PFSK-1 (cell line): ENCODE results near the gene CYREN.

Source experiments
- FOXP2 ChIP-seq: optimal IDR thresholded peaks from 2 replicates; pipeline ENCODE3; 2011; ENCODE audit warnings: borderline replicate concordance, control low read depth, inconsistent platforms; ENCODE audit not compliant: insufficient read depth; ENCODE audit errors: extremely low read length, extremely low read depth
- POLR2AphosphoS5 ChIP-seq: IDR thresholded peaks from 2 replicates; pipeline ENCODE4 v1.6.1; 2012; ENCODE audit warnings: low read depth, mild to moderate bottlenecking, control low read depth, low read length, moderate library complexity
- SIN3A ChIP-seq: IDR thresholded peaks from 2 replicates; pipeline ENCODE4 v1.6.1; 2012; ENCODE audit warnings: mild to moderate bottlenecking, low read length, moderate library complexity, borderline replicate concordance; ENCODE audit not compliant: insufficient read depth
- TAF1 ChIP-seq: IDR thresholded peaks from 2 replicates; pipeline ENCODE4 v1.6.1; 2012; ENCODE audit warnings: low read length, control low read depth, borderline replicate concordance; ENCODE audit not compliant: insufficient read depth
- TF ChIP-seq, protein P1 (sequence below), 2 experiments: IDR thresholded peaks; 2 replicates each; pipeline versions ENCODE4 v1.6.1 to v1.8.0; 2011 to 2012; ENCODE audit warnings: low read depth in 2 of 2, low read length in 2 of 2, control low read depth in 1 of 2, inconsistent platforms in 1 of 2, mild to moderate bottlenecking in 1 of 2, moderate library complexity in 1 of 2; ENCODE audit not compliant: insufficient read depth in 1 of 2

DNA sequence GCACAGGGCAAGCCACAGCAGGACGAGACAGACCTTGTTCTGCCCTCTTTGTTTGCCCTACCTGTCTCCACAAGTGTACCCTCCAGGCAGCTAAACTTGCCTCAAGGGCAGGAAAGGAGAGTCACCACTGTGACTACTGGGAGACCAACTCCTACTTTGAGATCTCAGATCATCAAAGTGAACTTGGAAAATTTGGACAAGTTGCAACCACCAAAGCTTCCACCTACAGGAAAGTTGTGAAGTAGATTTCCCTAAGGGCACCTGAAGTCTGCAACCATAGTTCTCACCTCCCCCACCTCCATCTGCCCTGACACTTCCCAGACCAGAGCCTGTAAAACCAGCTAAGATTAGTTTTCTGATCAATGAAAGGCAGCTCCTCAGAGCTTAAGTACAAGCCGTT lies 43.3 kb upstream of the CYREN start:
- TF ChIP-seq POLR2AphosphoS5 (no peak), SIN3A (no peak), TAF1 (no peak), FOXP2 (no peak)
- TF ChIP-seq, protein P1, sequence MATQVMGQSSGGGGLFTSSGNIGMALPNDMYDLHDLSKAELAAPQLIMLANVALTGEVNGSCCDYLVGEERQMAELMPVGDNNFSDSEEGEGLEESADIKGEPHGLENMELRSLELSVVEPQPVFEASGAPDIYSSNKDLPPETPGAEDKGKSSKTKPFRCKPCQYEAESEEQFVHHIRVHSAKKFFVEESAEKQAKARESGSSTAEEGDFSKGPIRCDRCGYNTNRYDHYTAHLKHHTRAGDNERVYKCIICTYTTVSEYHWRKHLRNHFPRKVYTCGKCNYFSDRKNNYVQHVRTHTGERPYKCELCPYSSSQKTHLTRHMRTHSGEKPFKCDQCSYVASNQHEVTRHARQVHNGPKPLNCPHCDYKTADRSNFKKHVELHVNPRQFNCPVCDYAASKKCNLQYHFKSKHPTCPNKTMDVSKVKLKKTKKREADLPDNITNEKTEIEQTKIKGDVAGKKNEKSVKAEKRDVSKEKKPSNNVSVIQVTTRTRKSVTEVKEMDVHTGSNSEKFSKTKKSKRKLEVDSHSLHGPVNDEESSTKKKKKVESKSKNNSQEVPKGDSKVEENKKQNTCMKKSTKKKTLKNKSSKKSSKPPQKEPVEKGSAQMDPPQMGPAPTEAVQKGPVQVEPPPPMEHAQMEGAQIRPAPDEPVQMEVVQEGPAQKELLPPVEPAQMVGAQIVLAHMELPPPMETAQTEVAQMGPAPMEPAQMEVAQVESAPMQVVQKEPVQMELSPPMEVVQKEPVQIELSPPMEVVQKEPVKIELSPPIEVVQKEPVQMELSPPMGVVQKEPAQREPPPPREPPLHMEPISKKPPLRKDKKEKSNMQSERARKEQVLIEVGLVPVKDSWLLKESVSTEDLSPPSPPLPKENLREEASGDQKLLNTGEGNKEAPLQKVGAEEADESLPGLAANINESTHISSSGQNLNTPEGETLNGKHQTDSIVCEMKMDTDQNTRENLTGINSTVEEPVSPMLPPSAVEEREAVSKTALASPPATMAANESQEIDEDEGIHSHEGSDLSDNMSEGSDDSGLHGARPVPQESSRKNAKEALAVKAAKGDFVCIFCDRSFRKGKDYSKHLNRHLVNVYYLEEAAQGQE (IDR thresholded peaks at IDR 0.05; ENCODE audit: insufficient read depth in 1 of 2, low read depth in 2 of 2, low read length in 2 of 2), result no peak
